AG04450 (cell line): Measurements from ENCODE around the gene TREML2. TPM values are rescaled to one million over a fixed set of nuclear protein-coding genes. Genes with fewer than 3 reads are reported as not detected.

Source experiments
- CTCF ChIA-PET: fragments of 300-600, 350-600 bp; formaldehyde crosslinking; extraction: SDS; loops from one replicate; lab custom pipeline; 2022; ENCODE audit warnings: antibody characterized with exemption, inconsistent platforms; lab: Charles Lee
- POLR2A ChIA-PET: fragments of 350-600 bp; formaldehyde crosslinking; extraction: SDS; loops from one replicate; lab custom pipeline; 2021; ENCODE audit warnings: antibody characterized with exemption, inconsistent platforms; lab: Yijun Ruan, JAX
- DNase-seq: peaks from one replicate; pipeline ENCODE4 v3.0.0-alpha.2; 2011; ENCODE audit warnings: low read depth, low spot score
- H3K27ac ChIP-seq: one replicate; pipeline ENCODE4 v1.5.1; 2012; ENCODE audit warnings: low read depth, low read length, control low read depth
- H3K27me3 ChIP-seq: one replicate; pipeline ENCODE4 v1.6.0; 2012; ENCODE audit warnings: low read length; ENCODE audit not compliant: control insufficient read depth, insufficient read depth
- H3K4me3 ChIP-seq: 2 replicates; pipeline ENCODE4 v1.5.1; 2011; ENCODE audit warnings: mild to moderate bottlenecking, low read depth, low read length, control low read depth
- H3K9me3 ChIP-seq: 2 replicates; pipeline ENCODE4 v1.5.1; 2012; ENCODE audit warnings: low read length; ENCODE audit not compliant: control insufficient read depth, insufficient read depth
- polyA plus RNA-seq: library from polyadenylated mRNA; depleted of rRNA; stranded (reverse); fragments of >200 nt; gene quantifications from 2 replicates; pipeline ENCODE4 v1.2.3, GENCODE V29; 2011
- TF ChIP-seq, protein P1 (sequence below): IDR thresholded peaks from 2 replicates; pipeline ENCODE4 v1.5.1; 2011; ENCODE audit warnings: low read depth, low read length, control low read depth, inconsistent platforms

The TREML2 gene
- polyA plus RNA-seq, 1 experiment, result not detected

DNA sequence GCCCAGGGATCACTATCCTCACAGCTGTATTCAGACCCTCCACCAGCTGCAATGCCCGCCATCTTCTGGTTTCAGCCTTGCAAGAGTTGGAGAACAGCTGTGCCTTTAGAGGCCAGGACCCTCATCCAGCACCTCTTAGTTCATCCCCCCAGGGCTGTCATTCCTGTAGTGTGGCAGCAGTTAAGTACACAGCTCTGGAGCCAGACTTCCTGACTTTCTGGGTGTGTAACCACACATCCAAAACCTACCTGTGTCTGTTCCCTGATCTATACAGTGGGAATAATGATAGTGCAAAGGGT is 37.6 kb downstream of the TREML2 start:
- ChIA-PET POLR2A (no interaction called here), CTCF (no interaction called here)
- H3K9me3 ChIP-seq, result no peaks in the 10 kb centered on the region; the same call in 1 of the 2 replicates
- no peak overlapping the region for H3K27ac ChIP-seq
- H3K4me3 ChIP-seq, result no peak overlapping the region
- H3K27me3 ChIP-seq, result peaks cover 6% of the 10 kb centered on the region
- TF ChIP-seq, protein P1, sequence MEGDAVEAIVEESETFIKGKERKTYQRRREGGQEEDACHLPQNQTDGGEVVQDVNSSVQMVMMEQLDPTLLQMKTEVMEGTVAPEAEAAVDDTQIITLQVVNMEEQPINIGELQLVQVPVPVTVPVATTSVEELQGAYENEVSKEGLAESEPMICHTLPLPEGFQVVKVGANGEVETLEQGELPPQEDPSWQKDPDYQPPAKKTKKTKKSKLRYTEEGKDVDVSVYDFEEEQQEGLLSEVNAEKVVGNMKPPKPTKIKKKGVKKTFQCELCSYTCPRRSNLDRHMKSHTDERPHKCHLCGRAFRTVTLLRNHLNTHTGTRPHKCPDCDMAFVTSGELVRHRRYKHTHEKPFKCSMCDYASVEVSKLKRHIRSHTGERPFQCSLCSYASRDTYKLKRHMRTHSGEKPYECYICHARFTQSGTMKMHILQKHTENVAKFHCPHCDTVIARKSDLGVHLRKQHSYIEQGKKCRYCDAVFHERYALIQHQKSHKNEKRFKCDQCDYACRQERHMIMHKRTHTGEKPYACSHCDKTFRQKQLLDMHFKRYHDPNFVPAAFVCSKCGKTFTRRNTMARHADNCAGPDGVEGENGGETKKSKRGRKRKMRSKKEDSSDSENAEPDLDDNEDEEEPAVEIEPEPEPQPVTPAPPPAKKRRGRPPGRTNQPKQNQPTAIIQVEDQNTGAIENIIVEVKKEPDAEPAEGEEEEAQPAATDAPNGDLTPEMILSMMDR, result no peak
- DNase-seq, result no peak

DNA sequence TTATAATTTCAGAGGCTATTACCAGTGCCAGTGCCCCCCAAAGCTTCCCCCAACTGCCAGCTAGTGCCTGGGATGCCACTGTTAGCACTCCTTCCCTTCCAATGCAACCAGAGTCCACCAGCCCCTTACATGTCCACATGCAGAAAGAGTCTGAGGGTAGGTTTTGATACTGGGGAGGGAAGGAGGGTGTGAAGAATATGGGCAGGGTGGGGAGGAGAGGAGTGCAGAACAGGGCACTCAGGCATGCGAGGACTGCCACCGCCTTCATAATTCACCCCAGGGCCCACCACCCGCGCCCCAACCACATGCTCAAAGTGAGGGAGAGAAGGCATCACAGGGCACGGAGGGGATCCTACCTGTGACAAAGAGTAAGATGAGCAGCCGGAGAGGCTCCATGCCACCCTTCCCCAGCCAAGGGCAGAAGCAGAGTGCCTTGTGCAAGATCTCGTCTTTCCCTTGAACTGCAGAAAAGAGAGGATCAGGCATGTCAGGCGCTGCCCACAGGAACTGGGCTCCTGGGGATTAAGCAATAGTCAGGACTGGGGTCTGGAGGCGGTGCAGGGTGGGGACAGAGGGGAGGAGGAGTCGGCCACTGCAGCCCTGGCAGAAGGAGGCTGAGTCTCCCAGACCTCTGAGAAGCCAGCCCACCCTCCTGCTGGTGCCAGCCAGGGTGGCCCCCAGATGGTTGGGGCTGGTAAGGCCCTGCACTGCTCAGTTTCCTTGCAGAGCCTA is 38.1 kb downstream of the TREML2 start, which contains the start of gene TREM2:
Gene TREM2, minus strand, starts transcription at position 430 of the 732 bp plus-strand sequence. Its CDS starts 34 bp downstream, at position 396.
- Histone ChIP-seq H3K27me3 (peaks cover 6% of the 10 kb centered on the region), H3K27ac (no peak within 1 kb of the TSS), H3K4me3 (no peak within 1 kb of the TSS), H3K9me3 (no peaks in the 10 kb centered on the region; the same call in 1 of the 2 replicates)
- POLR2A ChIA-PET, result no interaction called here
- TF ChIP-seq, protein P1, result no peak
- CTCF ChIA-PET, result no interaction called here
- DNase-seq, result no peak

DNA sequence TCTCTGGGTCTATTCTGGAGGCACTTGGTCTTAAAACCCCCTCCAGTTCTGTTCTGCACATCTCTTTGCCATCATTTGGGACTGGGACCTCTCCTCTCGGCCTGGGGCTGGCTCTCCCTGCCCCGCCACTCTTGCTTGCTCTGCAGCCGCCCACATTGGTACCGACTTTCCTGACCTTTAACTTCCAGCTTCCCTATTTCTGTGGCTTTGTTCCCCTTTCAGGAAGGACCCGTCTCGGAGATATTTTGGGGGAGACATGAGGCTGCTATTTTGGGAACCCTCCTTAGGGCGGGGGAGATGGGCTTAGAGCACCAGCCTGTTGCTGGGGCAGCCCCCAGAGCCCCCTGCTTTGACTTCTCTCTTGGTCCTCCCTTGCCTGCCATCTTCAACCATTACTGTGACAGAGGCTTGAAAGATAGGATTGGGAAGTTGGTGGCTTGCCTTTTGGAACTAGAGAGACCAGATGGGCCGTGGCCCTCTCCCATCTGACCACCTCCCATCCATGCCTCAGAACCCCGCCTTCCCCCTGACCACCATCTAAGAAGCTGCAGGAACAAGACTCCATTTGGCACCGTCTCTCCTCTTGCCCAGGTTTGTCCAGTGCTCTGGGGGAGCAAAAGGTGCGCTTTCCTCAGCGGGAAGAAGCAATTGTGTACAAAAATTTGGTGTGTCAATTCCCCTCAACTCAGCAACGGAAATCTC is 38.9 kb downstream of the TREML2 start:
- TF ChIP-seq, protein P1, result no peak
- H3K27ac ChIP-seq, result no peak overlapping the region
- DNase-seq, result no peak
- no peaks in the 10 kb centered on the region; the same call in 1 of the 2 replicates for H3K9me3 ChIP-seq
- H3K4me3 ChIP-seq, result no peak overlapping the region
- peaks cover 6% of the 10 kb centered on the region for H3K27me3 ChIP-seq
- ChIA-PET POLR2A (no interaction called here), CTCF (interaction anchor here (1.0 kb wide), 1 partner anchor 20 kb away, joined by 3 read pairs; no protein-coding TSS in a partner anchor)

DNA sequence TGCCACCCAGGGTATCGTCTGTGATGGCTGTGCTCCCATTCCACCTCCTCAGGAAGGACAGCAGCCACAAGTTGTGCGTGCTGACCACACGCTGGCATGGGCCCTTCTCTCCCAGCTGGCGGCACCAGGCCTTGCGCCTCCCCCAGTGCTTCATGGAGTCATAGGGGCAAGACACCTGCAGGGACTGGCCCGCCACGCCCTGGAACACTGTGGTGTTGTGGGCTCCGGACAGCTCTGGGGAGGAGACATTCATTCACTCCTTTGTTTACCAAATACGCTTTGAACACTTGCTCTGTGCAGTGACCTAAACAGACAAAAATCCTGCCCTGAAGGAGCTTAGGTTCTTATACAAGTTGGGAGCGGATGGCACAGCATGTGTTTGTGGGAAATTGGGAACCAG is 39.6 kb downstream of the TREML2 start:
- no peaks in the 10 kb centered on the region; the same call in 1 of the 2 replicates for H3K9me3 ChIP-seq
- TF ChIP-seq, protein P1, result no peak
- CTCF ChIA-PET, result interaction anchor here (1.0 kb wide), 1 partner anchor 21 kb away, joined by 3 read pairs; no protein-coding TSS in a partner anchor
- no peak overlapping the region for H3K4me3 ChIP-seq
- POLR2A ChIA-PET, result no interaction called here
- H3K27ac ChIP-seq, result no peak overlapping the region
- no peak for DNase-seq
- peaks cover 6% of the 10 kb centered on the region for H3K27me3 ChIP-seq

DNA sequence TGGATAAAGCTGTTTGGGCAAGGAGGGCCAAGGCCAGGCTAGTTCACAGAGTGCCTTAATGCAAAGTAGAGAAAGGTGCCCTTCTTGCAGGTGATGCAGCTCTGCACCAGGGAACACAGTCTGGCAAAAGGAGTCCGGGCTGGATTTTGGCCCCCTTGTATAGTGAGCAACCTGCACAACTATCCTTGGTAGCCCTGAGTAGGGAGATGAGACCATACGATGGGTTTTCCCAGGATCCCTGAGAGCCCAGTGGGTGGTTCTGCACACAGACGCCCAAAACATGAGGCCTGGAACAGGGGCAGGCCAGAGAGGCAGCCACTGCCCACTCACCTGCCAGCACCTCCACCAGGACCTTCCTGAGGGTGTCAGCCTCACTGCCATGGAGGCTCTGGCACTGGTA is 40.0 kb downstream of the TREML2 start:
- DNase-seq, result no peak
- Histone ChIP-seq H3K4me3 (no peak overlapping the region), H3K9me3 (no peaks in the 10 kb centered on the region; the same call in 1 of the 2 replicates), H3K27me3 (peaks cover 6% of the 10 kb centered on the region), H3K27ac (no peak overlapping the region)
- ChIA-PET POLR2A (no interaction called here), CTCF (interaction anchor here (1.0 kb wide), 1 partner anchor 21 kb away, joined by 3 read pairs; no protein-coding TSS in a partner anchor)
- TF ChIP-seq, protein P1, result no peak
